Thoracic aorta (tissue), 2 donors: ENCODE results near the gene MACF1. TPM values are rescaled to one million over a fixed set of nuclear protein-coding genes. Genes with fewer than 3 reads are reported as not detected.
A peak's percentile ranks its signal among the peaks of the same experiment; 100 is the strongest.

ENCODE experiments used
- ATAC-seq: fragments of 150-250 bp; one replicate; pipeline ENCODE4 v1.8.0; 2017; ENCODE audit warnings: low read depth; ENCODE audit not compliant: insufficient number of reproducible peaks, low FRiP score
- DNase-seq: peaks from one replicate; pipeline ENCODE4 v3.0.0-alpha.2; 2020; ENCODE audit warnings: low spot score
- H3K27ac ChIP-seq, 2 donors: fragments of 200-600 bp; sonication (generic); 1 replicate in 1 of 2; 2 replicates in 1 of 2; pipeline ENCODE4 v1.5.1; 2016; ENCODE audit warnings: mild to moderate bottlenecking in 2 of 2, moderate library complexity in 2 of 2
- H3K27me3 ChIP-seq: fragments of 200-600 bp; sonication (generic); replicated peaks from 2 replicates; pipeline ENCODE4 v1.6.0; 2016; ENCODE audit warnings: mild to moderate bottlenecking; ENCODE audit not compliant: insufficient read depth
- H3K36me3 ChIP-seq: fragments of 200-600 bp; sonication (generic); one replicate; pipeline ENCODE4 v1.5.1; 2016
- H3K4me1 ChIP-seq, 2 donors: fragments of 200-600 bp; sonication (generic); 1 replicate in 1 of 2; 2 replicates in 1 of 2; pipeline versions ENCODE4 v1.5.1 to v1.6.0; 2016; ENCODE audit warnings: low read depth in 2 of 2, mild to moderate bottlenecking in 1 of 2; ENCODE audit not compliant: control insufficient read depth in 1 of 2
- H3K4me3 ChIP-seq: fragments of 200-600 bp; sonication (generic); 2 replicates; pipeline ENCODE4 v1.5.1; 2016; ENCODE audit warnings: mild to moderate bottlenecking
- H3K9me3 ChIP-seq: fragments of 200-600 bp; sonication (generic); 2 replicates; pipeline ENCODE4 v1.5.1; 2016
- CTCF ChIP-seq: fragments of 200-600 bp; sonication (generic); IDR thresholded peaks from one replicate; pipeline ENCODE4 v1.5.1; 2019; ENCODE audit warnings: antibody characterized with exemption
- total RNA-seq, 2 donors: library from RNA; depleted of rRNA; stranded (reverse); fragments of >200 nt; gene quantifications; one replicate each; pipeline versions ENCODE4 v1.1.0 to v1.2.3, GENCODE V29; 2016

The MACF1 gene
- total RNA-seq, 2 donors from 2014 or later, result 604 to 650 TPM

DNA sequence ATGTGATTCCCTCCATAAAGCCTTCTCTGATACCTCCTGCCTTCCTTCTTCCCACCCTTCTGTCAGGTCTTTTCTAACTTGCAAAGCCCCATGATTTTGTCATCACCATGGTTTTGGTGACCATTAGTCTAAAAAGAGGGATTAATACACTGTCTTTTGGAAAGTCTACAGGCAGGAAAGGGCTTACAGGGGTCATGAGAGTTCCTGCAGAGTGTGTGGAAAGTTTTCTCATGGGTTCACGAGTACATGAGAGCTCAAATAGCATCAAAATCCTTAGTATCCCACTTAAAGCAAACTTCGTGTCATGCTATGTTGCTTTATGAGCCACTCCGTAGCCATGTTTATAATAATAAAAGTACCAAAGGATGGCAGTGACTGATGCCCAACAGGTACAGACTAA lies 200.4 kb downstream of the MACF1 start:
- peaks cover 33 to 46% of the 10 kb centered on the region in 2 donors for H3K4me1 ChIP-seq
- no peak overlapping the region for H3K4me3 ChIP-seq
- H3K27me3 ChIP-seq, result no peaks in the 10 kb centered on the region
- H3K36me3 ChIP-seq, result no peaks in the 10 kb centered on the region
- DNase-seq, result no peak
- no peak for ATAC-seq
- no peak for TF ChIP-seq CTCF
- H3K27ac ChIP-seq, result peak overlapping the region; percentile 14 to 95
- no peaks in the 10 kb centered on the region for H3K9me3 ChIP-seq

DNA sequence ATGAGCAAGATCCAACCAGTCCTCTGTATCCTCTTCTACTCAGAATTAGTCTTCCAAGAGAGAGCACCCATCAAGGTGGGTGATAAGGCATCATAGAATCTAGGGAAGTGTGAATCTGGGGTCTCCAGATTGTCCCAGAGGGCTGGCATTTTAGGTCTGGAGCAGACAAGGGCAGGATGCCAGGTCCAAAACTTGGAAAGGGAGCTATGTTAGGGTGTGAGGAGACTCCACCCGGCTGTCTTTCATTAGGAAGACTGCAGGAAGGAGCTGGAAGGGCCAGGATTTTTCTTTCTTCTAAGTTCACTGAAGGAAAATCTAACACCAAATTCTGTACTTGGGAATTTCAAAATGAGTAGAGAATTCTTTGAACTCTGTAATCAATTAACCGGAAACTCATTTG lies 200.9 kb downstream of the MACF1 start:
- no peaks in the 10 kb centered on the region for H3K9me3 ChIP-seq
- H3K27ac ChIP-seq, result peak overlapping the region in 1 of 2 donors; percentile 95
- no peak for TF ChIP-seq CTCF
- no peaks in the 10 kb centered on the region for H3K27me3 ChIP-seq
- peaks cover 37 to 50% of the 10 kb centered on the region in 2 donors for H3K4me1 ChIP-seq
- DNase-seq (no peak), ATAC-seq (no peak)
- no peaks in the 10 kb centered on the region for H3K36me3 ChIP-seq
- H3K4me3 ChIP-seq, result no peak overlapping the region

GRCh38 chr1:39406533-39407450 lies 202.3 kb downstream of the MACF1 start:
- Histone ChIP-seq H3K27ac (peak overlapping the region; percentile 92 to 95), H3K4me1 (peaks cover 45 to 64% of the 10 kb centered on the region in 2 donors)

DNA sequence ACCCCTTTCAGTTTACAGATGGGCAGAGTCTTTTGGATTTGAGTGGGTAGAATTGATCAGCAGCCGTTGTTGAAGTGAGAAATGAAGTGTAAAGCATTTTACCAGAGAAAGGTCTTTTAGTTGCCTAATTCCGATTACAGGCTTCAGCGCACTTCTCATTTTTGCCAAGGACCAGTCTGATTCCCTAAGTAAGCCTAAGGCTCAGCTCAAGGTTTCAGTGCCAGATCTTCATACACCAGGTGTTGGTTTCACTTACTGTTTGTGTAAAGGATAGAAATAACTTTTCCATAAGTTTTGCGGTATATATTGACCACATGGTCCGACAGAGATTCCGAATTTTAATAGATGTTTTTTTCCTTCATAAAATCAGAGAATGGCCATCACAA lies 203.0 kb downstream of the MACF1 start:
- H3K4me1 ChIP-seq, result peaks cover 47 to 71% of the 10 kb centered on the region in 2 donors
- peak overlapping the region; percentile 92 for H3K4me3 ChIP-seq
- DNase-seq, result no peak
- no peaks in the 10 kb centered on the region for H3K9me3 ChIP-seq
- H3K27me3 ChIP-seq, result no peaks in the 10 kb centered on the region
- ATAC-seq, result no peak
- H3K27ac ChIP-seq, result peak overlapping the region; percentile 92 to 95
- H3K36me3 ChIP-seq, result no peaks in the 10 kb centered on the region
- TF ChIP-seq CTCF, result no peak

More at GRCh38 chr1:39406533-39407450, 202.3 kb downstream of the MACF1 start:
- DNase-seq, result no peak
- Histone ChIP-seq H3K27me3 (no peaks in the 10 kb centered on the region), H3K9me3 (no peaks in the 10 kb centered on the region), H3K36me3 (no peaks in the 10 kb centered on the region), H3K4me3 (peak overlapping the region; percentile 92)
- TF ChIP-seq CTCF, result no peak
- ATAC-seq, result no peak

DNA sequence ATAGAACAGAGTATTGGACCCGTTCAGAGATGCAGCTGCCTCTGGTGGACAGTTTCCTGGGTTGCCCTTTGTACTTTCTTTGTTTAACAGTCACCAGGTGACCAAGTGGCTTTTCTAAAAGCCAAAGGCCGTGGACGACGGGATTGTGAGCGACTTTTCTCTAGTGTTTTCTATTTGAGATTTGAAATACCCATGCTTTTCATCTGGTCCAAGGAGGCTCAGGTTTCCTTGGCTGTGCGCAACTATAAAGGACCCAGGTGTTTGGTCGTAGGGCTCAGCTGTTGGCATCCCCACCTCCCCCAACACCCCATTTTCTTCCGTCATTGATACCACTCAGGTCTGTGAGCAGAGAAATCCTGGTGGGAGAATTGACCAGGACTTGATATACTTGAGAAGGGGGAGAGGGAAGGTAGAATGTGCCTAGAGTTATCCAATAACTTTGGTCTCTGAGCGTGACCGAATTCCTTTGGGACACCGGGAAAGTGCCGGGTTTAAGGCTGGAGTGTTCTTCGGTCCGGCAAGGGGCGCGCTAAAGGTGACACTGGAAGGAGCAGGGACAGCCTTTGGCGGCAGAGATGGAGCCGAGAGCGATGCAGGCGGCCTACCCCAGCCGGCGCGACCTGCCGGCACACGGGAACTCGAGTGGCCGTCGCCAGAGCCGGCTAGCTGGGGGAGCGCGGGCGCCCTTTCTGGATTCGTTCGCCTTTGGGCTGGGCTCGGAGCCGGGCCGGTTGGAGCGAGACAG lies 203.6 kb downstream of the MACF1 start:
- Histone ChIP-seq H3K9me3 (no peaks in the 10 kb centered on the region), H3K36me3 (no peaks in the 10 kb centered on the region), H3K4me3 (peak overlapping the region; percentile 92), H3K27ac (peak overlapping the region; percentile 92 to 95), H3K4me1 (peaks cover 47 to 77% of the 10 kb centered on the region in 2 donors), H3K27me3 (no peaks in the 10 kb centered on the region)
- DNase-seq (no peak), ATAC-seq (no peak)
- TF ChIP-seq CTCF, result no peak
